ENCODE data around the gene ZNF674.
"Not testable (repeated sequence)": the region's sequence is repeated elsewhere in the genome, so short reads cannot be mapped to it uniquely, and the experiment has no call there.

Gene ZNF674

GRCh38 chrX:46460801-46461659, 84.2 kb downstream of the ZNF674 start:
- DNase-seq: not testable (repeated sequence)

GRCh38 chrX:46459603-46460002, 85.6 kb downstream of the ZNF674 start:
- DNase-seq: no peak

- DNase-seq: no peak
Measured at GRCh38 chrX:46456125-46456922, 88.9 kb downstream of the ZNF674 start.
